BJ (cell line): ENCODE measurements around the gene PDE4D. TPM values are rescaled to one million over a fixed set of nuclear protein-coding genes. Genes with fewer than 3 reads are reported as not detected.

Experiments used
- CTCF ChIA-PET: fragments of 350-600 bp; formaldehyde crosslinking; extraction: SDS; loops from one replicate; lab custom pipeline; 2021; ENCODE audit warnings: antibody characterized with exemption, inconsistent platforms; lab: Yijun Ruan, JAX
- POLR2A ChIA-PET: fragments of 300-600 bp; sonication (Branson Sonifier 250); formaldehyde crosslinking; extraction: SDS; loops from one replicate; lab custom pipeline; 2021; ENCODE audit warnings: antibody characterized with exemption; lab: Charles Lee
- DNase-seq: peaks from one replicate; pipeline ENCODE4 v3.0.0-alpha.2; 2011; ENCODE audit warnings: low read depth
- H3K27me3 ChIP-seq: 2 replicates; pipeline ENCODE4 v1.6.0; 2011; ENCODE audit warnings: low read length; ENCODE audit not compliant: control insufficient read depth, insufficient read depth
- H3K36me3 ChIP-seq: 2 replicates; pipeline ENCODE4 v1.5.1; 2011; ENCODE audit warnings: low read length; ENCODE audit not compliant: control insufficient read depth, insufficient read depth
- H3K4me3 ChIP-seq: 2 replicates; pipeline ENCODE4 v1.5.1; 2011; ENCODE audit warnings: low read depth, mild to moderate bottlenecking, control low read depth, low read length
- CTCF ChIP-seq: IDR thresholded peaks from 2 replicates; pipeline ENCODE4 v1.5.1; 2011; ENCODE audit warnings: low read depth, mild to moderate bottlenecking, control low read depth, inconsistent platforms, low read length, moderate library complexity; ENCODE audit not compliant: insufficient read depth
- polyA plus RNA-seq: library from polyadenylated mRNA; depleted of rRNA; stranded (reverse); fragments of >200 nt; gene quantifications from 2 replicates; pipeline ENCODE4 v1.2.3, GENCODE V29; 2011

PDE4D gene
- polyA plus RNA-seq, 1 experiment: 2.8 TPM

- CTCF ChIA-PET: no interaction called here
- no peak for DNase-seq
- peaks cover 16% of the 10 kb centered on the region for H3K27me3 ChIP-seq
- peak overlapping the region; percentile 46 for H3K4me3 ChIP-seq
- POLR2A ChIA-PET: no interaction called here
- no peak for TF ChIP-seq CTCF
- H3K36me3 ChIP-seq: no peaks in the 10 kb centered on the region
These were observed 124.5 kb downstream of the PDE4D start for GRCh38 chr5:59769041-59769360.

GRCh38 chr5:59768152-59769040 is 125.1 kb downstream of the PDE4D start:
- ChIA-PET POLR2A (interaction anchor here (0.6 kb wide), 1 partner anchor 531 kb away, joined by 5 read pairs; no protein-coding TSS in a partner anchor), CTCF (no interaction called here)
- TF ChIP-seq CTCF: no peak
- no peaks in the 10 kb centered on the region for H3K36me3 ChIP-seq
- H3K27me3 ChIP-seq: peaks cover 16% of the 10 kb centered on the region
- peak overlapping the region; percentile 46 for H3K4me3 ChIP-seq
- DNase-seq: no peak

GRCh38 chr5:59767681-59768151 is 125.8 kb downstream of the PDE4D start:
- ChIA-PET POLR2A (no interaction called here), CTCF (no interaction called here)
- no peak for DNase-seq
- no peak overlapping the region; the same call in 1 of the 2 replicates for H3K4me3 ChIP-seq
- no peak for TF ChIP-seq CTCF
- no peaks in the 10 kb centered on the region for H3K36me3 ChIP-seq
- H3K27me3 ChIP-seq: peaks cover 16% of the 10 kb centered on the region

GRCh38 chr5:59767211-59767605 is 126.3 kb downstream of the PDE4D start:
- H3K4me3 ChIP-seq: no peak overlapping the region
- no peaks in the 10 kb centered on the region for H3K36me3 ChIP-seq
- no peak for DNase-seq
- peaks cover 16% of the 10 kb centered on the region for H3K27me3 ChIP-seq
- ChIA-PET CTCF (interaction anchor here (0.6 kb wide), 1 partner anchor 42 kb away, joined by 3 read pairs; no protein-coding TSS in a partner anchor), POLR2A (no interaction called here)
- no peak for TF ChIP-seq CTCF

DNA sequence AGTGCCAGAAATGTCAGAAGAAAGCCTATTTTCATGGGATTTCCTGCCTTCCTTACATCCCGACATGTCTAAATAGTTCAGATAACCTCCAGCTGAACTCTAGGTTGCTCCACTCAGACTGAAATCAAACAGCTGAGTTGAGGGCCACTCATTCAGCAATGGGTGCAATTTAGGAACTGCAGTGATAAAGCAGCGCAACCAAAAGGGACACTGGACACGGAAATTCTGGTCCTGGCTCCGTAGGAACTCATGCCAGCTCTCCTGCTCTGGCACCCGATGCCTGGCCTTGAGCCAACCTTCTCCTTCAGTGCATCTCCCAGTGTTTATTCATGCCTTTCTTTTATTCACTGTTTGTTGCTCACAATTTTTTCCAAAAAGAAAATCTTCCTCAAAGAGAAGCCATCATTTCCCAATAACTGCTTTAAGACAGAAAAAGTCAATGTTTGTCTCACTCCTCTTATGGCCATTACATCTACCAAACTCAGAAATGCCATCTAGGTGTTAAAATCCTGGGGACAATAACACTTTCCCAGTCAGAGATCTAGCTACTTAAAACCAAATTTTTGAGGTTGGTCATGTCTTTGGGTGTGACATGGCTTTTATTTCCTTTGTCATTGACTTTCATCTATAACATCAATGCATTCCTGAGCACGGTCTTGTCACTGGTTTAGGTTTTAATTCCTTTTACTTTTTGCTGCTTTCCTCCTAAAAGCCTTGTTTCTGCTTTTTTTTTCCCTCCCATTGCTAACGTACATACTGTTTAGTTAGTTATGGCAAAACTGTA is 126.9 kb downstream of the PDE4D start:
- Histone ChIP-seq H3K4me3 (no peak overlapping the region), H3K27me3 (peaks cover 16% of the 10 kb centered on the region), H3K36me3 (no peaks in the 10 kb centered on the region)
- POLR2A ChIA-PET: no interaction called here
- no peak for TF ChIP-seq CTCF
- no peak for DNase-seq
- CTCF ChIA-PET: interaction anchor here (0.6 to 1.1 kb wide), 2 partner anchors 9 to 43 kb away, joined by 3 read pairs; no protein-coding TSS in a partner anchor
